Measurements from ENCODE around the gene GAS2L3. TPM values are rescaled to one million over a fixed set of nuclear protein-coding genes. Genes with fewer than 3 reads are reported as not detected.

Gene GAS2L3
- total and polyA plus RNA-seq, 2 of the 8 experiments (the other 6 are each of a cell fraction or from before 2014, with no cell fraction given): 2.1 to 19.3 TPM

- no peak overlapping the region for H4K8ac ChIP-seq (ENCODE audit: extremely low read depth, insufficient read depth, low read length)
- no peak overlapping the region for H2AFZ ChIP-seq (ENCODE audit: low read length)
- WGBS, 2 experiments (ENCODE audit: extremely low coverage in 1 of 2, insufficient coverage in 1 of 2, insufficient read length in 1 of 2, insufficient replicate concordance in 2 of 2, low coverage in 1 of 2, low lambda C conversion rate in 2 of 2, missing lambda C conversion rate in 1 of 2): 93% methylated on average over 6 of the region's 6 CpGs; no CpG with 5 or more reads in 1 of the 2 experiments
- no peaks in the 10 kb centered on the region for H4K20me1 ChIP-seq (replicated peaks in 1 of 2; ENCODE audit: control insufficient read depth in 1 of 2, insufficient read depth in 2 of 2, low read length in 2 of 2)
- H3K27me3 ChIP-seq (replicated peaks in 1 of 4; ENCODE audit: control insufficient read depth in 3 of 4, extremely low read depth in 1 of 4, insufficient read depth in 3 of 4, low read length in 3 of 4): no peaks in the 10 kb centered on the region
- H3K23ac ChIP-seq (ENCODE audit: insufficient read length): no peak overlapping the region
- no peak overlapping the region for H2AK5ac ChIP-seq (ENCODE audit: low read depth, low read length)
- H3K79me1 ChIP-seq (ENCODE audit: low read depth, low read length): no peaks in the 10 kb centered on the region
- H2BK20ac ChIP-seq (ENCODE audit: low read length): no peak overlapping the region
- no peak overlapping the region for H3K56ac ChIP-seq (replicated peaks; ENCODE audit: insufficient read length, low read depth, low read length)
- H2BK120ac ChIP-seq (replicated peaks; ENCODE audit: low read depth, low read length): no peak overlapping the region
- H3K79me2 ChIP-seq (ENCODE audit: control insufficient read depth in 1 of 2, insufficient read depth in 2 of 2, low read length in 2 of 2): no peaks in the 10 kb centered on the region
- no peak for FAIRE-seq
- no peak overlapping the region for H2BK15ac ChIP-seq (ENCODE audit: low read length)
- peaks cover 10 to 17% of the 10 kb centered on the region in 2 experiments for H3K9me3 ChIP-seq (ENCODE audit: insufficient read depth in 2 of 2, low read depth in 1 of 2, low read length in 1 of 2)
- no peak overlapping the region for H3K14ac ChIP-seq (ENCODE audit: insufficient read length)
- ChIA-PET CTCF (ENCODE audit: partially characterized antibody) (no interaction called here), POLR2A (ENCODE audit: partially characterized antibody) (no interaction called here)
- H4K5ac ChIP-seq (ENCODE audit: insufficient read length, low read depth, low read length): no peak overlapping the region
- no peak overlapping the region for H3K4me2 ChIP-seq (ENCODE audit: insufficient read depth in 1 of 2, low read depth in 2 of 2, low read length in 2 of 2)
- H3K9ac ChIP-seq (replicated peaks in 1 of 4; ENCODE audit: extremely low read depth in 1 of 4, low read depth in 3 of 4, low read length in 3 of 4): no peak overlapping the region
- H3K23me2 ChIP-seq (ENCODE audit: low read depth, low read length): no peaks in the 10 kb centered on the region
- no peaks in the 10 kb centered on the region for H3K4me1 ChIP-seq (replicated peaks in 1 of 4; ENCODE audit: control insufficient read depth in 3 of 4, insufficient read depth in 4 of 4, low read length in 3 of 4)
- no peak overlapping the region for H3K27ac ChIP-seq (ENCODE audit: low read depth, low read length)
- H2BK5ac ChIP-seq (ENCODE audit: low read depth, low read length): no peak overlapping the region
- no peak overlapping the region for H3K18ac ChIP-seq (ENCODE audit: extremely low read depth, low read length)
- H3K4ac ChIP-seq (replicated peaks; ENCODE audit: insufficient read length, low read depth, low read length): no peak overlapping the region
- no peak overlapping the region for H2BK12ac ChIP-seq (ENCODE audit: low read depth, low read length)
- peaks cover 0 to 3% (median 0%) of the 10 kb centered on the region in 4 experiments; a peak in 2 of 8 replicates for H3K36me3 ChIP-seq (ENCODE audit: control insufficient read depth in 2 of 4, insufficient read depth in 4 of 4, low read length in 3 of 4)
- TF ChIP-seq BRCA1 (IDR thresholded peaks at IDR 0.05; ENCODE audit: low read depth, low read length): no peak
- TF ChIP-seq RXRA (IDR thresholded peaks at IDR 0.05; ENCODE audit: insufficient read depth, low read depth, low read length): no peak
- no peak for TF ChIP-seq CTBP2 (IDR thresholded peaks at IDR 0.05; ENCODE audit: borderline replicate concordance, insufficient read depth, insufficient read length, low read length)
- DNase-seq (ENCODE audit: low read depth in 1 of 2, low spot score in 2 of 2): no peak
- no peak overlapping the region for H4K91ac ChIP-seq (replicated peaks; ENCODE audit: insufficient read length, low read length)
- H3K4me3 ChIP-seq (ENCODE audit: extremely low read depth in 1 of 4, insufficient read depth in 2 of 4, low read depth in 3 of 4, low read length in 4 of 4): no peak overlapping the region
Observed at GRCh38 chr12:100643246-100643645, 69.8 kb downstream of the GAS2L3 start.
